NT2/D1 (cell line): Measurements from ENCODE around the gene SYNE2.

Source experiments
- SUZ12 ChIP-seq: IDR thresholded peaks from 2 replicates; pipeline ENCODE4 v1.6.1; 2011; ENCODE audit not compliant: insufficient read length, insufficient read depth; ENCODE audit errors: extremely low read depth
- ZNF274 ChIP-seq: IDR thresholded peaks from 2 replicates; pipeline ENCODE4 v1.6.1; 2011; ENCODE audit warnings: mild to moderate bottlenecking, low read depth, low read length

- TF ChIP-seq ZNF274 (no peak), SUZ12 (no peak)
These were observed 375.1 kb downstream of the SYNE2 start for GRCh38 chr14:64227856-64228255.
